GOT3 (cell line): ENCODE data around the gene EFL1.
"Not testable (repeated sequence)": the region's sequence is repeated elsewhere in the genome, so short reads cannot be mapped to it uniquely, and the experiment has no call there.

Source experiments
- DNase-seq: peaks from one replicate; lab custom pipeline; 2025; ENCODE audit warnings: mixed read lengths; lab: John Stamatoyannopoulos, UW

The EFL1 gene

GRCh38 chr15:82197733-82198594 is 64.6 kb downstream of the EFL1 start:
- no peak for DNase-seq

DNA sequence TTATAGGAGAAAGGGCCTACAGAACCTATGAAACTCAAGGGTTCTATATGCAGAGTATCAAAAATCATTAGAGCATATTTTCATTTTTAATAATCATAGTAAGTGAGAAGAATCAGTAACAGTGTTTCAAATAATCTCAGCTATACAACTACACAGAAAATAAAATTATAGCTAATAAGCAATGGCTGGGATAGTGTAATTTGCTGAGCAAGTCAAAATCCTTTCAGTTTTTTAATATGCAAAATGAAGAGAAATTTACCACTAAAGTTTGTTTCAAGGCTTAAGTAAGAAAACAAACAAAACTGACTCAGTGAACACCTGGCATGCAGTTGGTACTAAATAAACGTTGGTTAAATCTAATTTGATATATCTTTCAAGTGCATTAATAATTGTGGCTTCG is 66.2 kb downstream of the EFL1 start:
- DNase-seq = no peak

DNA sequence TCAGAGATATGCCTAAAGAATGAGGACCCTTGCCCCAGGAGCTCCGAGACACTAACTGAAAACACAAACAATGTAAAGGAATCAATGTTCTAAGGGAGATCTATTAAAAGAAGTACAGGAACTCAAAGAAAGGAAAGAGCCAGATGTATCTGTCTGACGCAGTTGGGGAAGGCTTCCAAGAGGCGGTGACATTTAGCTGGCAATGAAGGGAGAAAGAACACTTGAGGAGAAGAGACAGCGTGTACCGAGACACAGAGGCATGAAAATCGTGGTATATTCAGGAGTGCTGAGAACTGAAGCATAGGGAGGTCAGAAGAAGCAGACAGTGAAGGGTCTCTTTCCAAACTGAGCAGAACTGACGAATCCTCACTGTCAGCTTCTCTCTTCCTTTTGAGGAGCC is 66.7 kb downstream of the EFL1 start:
- DNase-seq = not testable (repeated sequence)

DNA sequence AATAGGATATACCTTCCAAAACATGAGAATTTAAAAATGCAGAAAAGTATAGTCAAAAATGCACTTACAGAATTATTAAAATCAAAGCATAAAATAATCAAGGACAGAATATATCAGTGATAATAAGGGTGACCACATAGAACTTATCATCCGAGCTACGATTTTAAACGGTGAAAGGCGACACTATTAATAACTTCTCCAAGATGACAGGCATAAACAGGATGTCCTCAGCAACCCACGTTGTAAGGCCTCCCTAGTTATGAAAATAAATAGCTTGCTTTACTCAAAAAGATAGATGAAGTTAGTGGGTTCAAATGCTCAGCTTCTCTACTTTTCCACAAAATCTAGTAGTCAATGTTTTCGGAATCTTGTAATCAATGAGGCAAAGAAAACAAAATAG is 68.0 kb downstream of the EFL1 start:
- not testable (repeated sequence) for DNase-seq

GRCh38 chr15:82193435-82193834 is 69.1 kb downstream of the EFL1 start:
- not testable (repeated sequence) for DNase-seq

DNA sequence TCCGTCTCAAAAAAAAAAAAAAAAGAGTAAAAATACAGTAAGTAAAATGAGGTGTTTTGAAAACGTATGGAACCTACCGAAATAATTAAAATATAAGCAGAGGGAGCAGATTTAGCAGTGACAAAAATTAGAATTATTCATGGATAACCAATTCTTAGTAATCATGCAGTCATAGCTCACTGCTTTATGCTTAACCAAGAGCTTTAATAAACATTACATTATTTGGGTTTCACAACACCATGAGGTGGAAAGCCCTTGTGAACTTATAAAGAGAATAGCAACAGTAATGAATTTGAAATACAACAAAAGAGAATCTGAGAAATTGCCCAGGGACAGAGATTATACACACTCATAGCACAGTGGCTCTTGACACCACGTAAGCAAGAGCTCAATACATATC is 70.1 kb downstream of the EFL1 start:
- not testable (repeated sequence) for DNase-seq

GRCh38 chr15:82186719-82187406 is 75.7 kb downstream of the EFL1 start:
- no peak for DNase-seq

GRCh38 chr15:82186161-82186560 is 76.4 kb downstream of the EFL1 start:
- DNase-seq = no peak

- DNase-seq = no peak
These were observed 77.8 kb downstream of the EFL1 start for GRCh38 chr15:82184776-82185175.

GRCh38 chr15:82184355-82184754 is 78.2 kb downstream of the EFL1 start:
- DNase-seq = no peak

DNA sequence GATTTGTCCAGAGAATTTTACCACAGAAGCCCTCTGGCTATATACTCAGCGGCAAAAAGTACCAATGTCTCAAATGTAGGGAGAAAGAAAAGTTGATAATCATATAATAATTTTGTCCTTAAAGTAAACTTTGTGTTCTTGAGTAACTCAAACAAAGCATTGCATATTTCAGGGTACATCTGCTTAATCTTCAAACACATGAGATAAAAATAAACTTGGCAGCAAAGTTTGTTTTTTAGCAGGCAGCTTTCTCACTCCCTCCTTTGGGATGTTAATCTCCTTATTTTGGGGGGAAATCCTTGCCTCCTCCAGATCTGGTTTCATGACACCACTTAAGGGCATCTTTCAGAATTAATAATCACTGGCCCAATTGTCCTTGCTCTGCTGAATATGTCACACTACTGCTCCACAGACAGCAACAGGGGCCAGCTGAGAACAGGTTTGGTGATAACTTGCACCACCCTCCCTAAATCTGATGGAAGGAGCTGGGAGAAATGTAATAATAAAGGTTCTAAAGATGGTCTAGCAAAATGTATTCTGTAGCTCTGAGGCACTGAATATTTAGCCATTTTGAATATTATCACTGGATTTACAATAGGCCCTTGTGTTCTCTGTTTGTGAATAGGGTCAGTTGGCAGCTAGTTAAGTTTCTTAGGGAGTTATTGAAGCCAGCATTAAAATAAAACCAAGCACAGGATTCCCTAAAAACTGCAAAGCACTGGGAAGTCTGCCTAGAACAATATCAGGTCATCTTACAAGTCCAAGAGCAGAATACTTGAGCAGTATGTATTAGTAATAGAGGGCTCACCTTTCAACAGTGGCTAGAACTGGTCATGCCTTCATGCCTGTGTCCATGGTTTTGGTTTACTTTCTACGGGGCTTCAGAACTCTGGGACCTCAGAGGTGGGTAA is 79.2 kb downstream of the EFL1 start:
- DNase-seq = no peak

GRCh38 chr15:82181371-82181770 is 81.2 kb downstream of the EFL1 start:
- no peak for DNase-seq

GRCh38 chr15:82178061-82178460 is 84.5 kb downstream of the EFL1 start:
- DNase-seq = no peak

DNA sequence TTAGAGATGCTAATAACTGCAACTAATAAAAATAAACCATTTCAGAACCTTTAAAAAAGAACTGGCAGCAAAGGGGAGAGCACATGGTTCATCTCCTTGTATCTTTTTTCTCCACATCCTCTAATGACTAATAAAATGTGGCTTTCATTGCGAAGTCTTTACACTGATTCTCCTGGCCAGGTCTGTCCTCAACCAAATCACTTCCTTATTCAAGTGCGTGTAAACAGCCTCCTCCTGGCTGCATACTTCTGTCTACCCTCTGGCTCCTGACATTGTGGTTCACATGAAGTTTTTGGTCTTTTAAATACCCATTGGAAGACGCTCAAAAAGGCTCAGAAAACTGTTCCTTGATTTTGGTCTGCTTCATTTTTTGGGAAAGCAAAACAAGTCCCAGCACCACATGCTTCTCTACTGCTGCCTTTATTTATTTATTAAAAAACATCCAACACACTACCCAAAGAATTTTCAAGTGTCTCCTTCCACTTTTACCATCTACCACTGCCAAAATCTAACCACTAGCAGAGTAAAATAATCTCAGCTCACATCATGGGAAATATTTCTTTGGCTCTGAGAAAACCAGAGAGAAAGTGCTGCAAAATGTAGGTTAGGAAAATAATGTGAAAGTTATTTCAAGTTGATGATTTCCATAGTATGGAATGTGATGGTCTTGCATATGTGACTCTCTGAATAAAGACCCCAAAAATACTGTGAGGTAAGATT is 85.1 kb downstream of the EFL1 start:
- DNase-seq = no peak

DNA sequence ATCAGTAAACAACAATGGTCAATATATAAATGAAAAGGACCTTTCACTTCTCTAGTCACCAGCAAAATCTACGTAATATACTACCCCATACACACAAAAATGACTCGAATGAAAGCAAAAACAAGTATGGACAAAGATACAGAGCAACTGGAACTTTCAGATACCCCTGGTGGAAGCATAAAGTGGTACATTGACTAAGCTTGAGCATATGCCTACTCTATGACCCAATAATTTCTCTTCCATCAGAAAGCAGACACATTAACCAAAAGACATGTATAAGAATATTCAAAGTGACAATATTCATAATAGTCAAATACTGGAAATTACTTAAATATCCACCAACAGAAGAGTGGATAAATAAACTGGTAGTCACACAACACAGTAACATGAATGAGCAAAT is 86.0 kb downstream of the EFL1 start:
- DNase-seq = no peak

DNA sequence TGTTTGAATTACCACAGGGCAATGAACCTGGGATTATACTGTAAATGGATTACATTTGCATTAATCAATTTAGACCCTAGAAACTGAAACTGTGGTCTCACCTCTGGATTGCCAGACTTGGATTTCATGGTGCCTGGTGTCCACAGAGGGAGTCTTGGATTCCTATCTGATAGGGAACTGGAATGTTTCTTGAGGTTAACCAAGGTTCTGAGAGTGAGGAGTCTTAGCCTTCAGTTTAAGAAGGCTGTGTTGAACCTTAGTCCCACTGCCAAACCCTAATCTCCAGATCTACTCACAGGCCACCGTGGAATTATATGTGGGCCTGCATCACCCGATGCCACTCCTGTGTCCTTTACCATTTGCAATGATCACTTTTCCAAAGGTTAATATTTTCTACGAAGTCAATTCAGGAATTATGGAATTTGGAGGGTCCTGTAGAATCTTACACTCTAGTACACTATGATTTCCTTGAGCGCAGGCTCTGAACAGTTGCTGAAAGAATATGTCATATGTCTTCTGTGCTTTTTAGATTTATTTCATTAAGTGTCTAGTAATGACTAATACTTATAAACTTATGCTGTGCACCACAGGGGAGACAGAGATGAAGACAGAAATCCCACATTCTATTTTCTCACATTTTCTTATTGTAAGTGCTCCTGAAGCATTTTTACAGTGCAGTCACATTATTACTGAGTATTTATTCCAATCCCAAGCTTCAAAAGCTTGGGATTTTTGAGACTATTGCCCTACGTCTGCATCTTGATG is 87.9 kb downstream of the EFL1 start:
- DNase-seq = no peak

- no peak for DNase-seq
These were observed 89.4 kb downstream of the EFL1 start for GRCh38 chr15:82173108-82173507.

DNA sequence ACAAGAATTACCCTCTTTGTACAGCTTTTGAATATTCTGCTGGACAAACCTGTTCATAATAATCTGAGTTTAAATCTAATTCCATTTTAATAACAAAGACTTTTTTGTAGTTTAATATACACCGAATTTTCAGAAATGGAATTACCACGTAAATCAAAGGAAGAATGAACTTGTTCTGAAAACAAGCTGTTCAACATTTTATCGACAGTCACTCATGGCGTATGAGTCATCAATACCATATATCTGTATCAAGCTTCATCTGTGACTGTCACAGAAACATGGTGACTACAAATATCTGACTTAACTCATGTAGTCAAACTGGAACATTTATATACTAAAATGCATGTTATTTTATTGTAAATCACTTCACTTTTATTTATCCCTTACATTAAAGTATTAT is 90.0 kb downstream of the EFL1 start:
- DNase-seq = no peak

GRCh38 chr15:82168757-82169156 is 93.8 kb downstream of the EFL1 start:
- DNase-seq = no peak

GRCh38 chr15:82168296-82168695 is 94.2 kb downstream of the EFL1 start:
- DNase-seq = no peak

DNA sequence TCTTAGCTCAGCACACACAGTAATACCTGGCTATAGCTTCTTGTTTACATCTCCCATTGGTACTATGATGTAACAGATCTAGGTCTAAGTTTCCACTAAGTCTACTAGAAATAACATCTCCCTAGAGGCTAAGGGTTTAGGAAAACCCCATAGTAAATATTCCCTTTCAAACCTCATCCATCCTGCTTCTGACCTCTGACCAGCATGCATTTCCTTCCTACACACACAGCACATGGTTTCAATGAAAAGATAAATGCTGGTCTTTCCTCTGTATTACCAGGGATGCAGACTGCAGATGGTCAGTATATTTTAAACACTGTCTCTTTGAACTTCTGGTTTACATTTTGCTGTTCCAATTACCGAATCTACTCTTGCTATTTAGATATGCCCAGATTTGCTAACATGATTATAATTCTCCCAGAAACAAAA is 96.6 kb downstream of the EFL1 start:
- DNase-seq = no peak
